Breast epithelium (tissue), 4 donors: ENCODE results near the gene PLEKHM3. TPM values are rescaled to one million over a fixed set of nuclear protein-coding genes. Genes with fewer than 3 reads are reported as not detected.

Source experiments
- DNase-seq, 2 donors: peaks; one replicate each; pipeline ENCODE4 v3.0.0-alpha.2; 2019; ENCODE audit warnings: low spot score in 2 of 2
- H3K27ac ChIP-seq, 2 donors: fragments of 200-600 bp; sonication (generic) in 1 of 2; one replicate each; pipeline ENCODE4 v1.5.1; 2016 to 2019; ENCODE audit warnings: mild to moderate bottlenecking in 1 of 2
- H3K27me3 ChIP-seq, 2 donors: fragments of 200-600 bp; sonication (generic) in 1 of 2; one replicate each; pipeline versions ENCODE4 v1.5.1 to v1.6.0; 2017 to 2019; ENCODE audit warnings: control low read depth in 1 of 2, mild to moderate bottlenecking in 1 of 2
- H3K36me3 ChIP-seq: fragments of 200-600 bp; one replicate; pipeline ENCODE4 v1.5.1; 2019
- H3K4me1 ChIP-seq, 2 donors: fragments of 200-600 bp; sonication (generic); one replicate each; pipeline ENCODE4 v1.5.1; 2016 to 2019; ENCODE audit warnings: control low read depth in 1 of 2
- H3K4me3 ChIP-seq, 3 donors: fragments of 200-600 bp; sonication (generic); 1 replicate in 2 of 3; 2 replicates in 1 of 3; pipeline ENCODE4 v1.5.1; 2016 to 2019; ENCODE audit warnings: mild to moderate bottlenecking in 3 of 3, moderate library complexity in 2 of 3
- H3K9me3 ChIP-seq, 2 donors: fragments of 200-600 bp; sonication (generic) in 1 of 2; one replicate each; pipeline ENCODE4 v1.5.1; 2016 to 2019; ENCODE audit warnings: control low read depth in 1 of 2
- POLR2A ChIP-seq: fragments of 450-650 bp; IDR thresholded peaks from one replicate; pipeline ENCODE4 v1.6.1; 2016; ENCODE audit warnings: antibody characterized with exemption, mild to moderate bottlenecking, moderate library complexity
- POLR2AphosphoS5 ChIP-seq, 3 donors: sonication (generic); formaldehyde crosslinking; IDR thresholded peaks; one replicate each; pipeline ENCODE4 v1.6.1; 2017; ENCODE audit warnings: antibody characterized with exemption in 3 of 3
- intact Hi-C: fragments of 100-400 bp; cut with DNase I; formaldehyde crosslinking; loops from one replicate; pipeline ENCODE4 v1.15.1; 2023; ENCODE audit warnings: low total_unique reads
- total RNA-seq, 3 donors: library from RNA; depleted of rRNA; stranded (reverse); fragments of >200 nt; gene quantifications; one replicate each; pipeline ENCODE4 v1.1.0, GENCODE V29; 2016
- TF ChIP-seq, protein P1 (sequence below), 3 donors: fragments of 450-650 bp; IDR thresholded peaks; one replicate each; pipeline ENCODE4 v1.5.1; 2016 to 2017; ENCODE audit warnings: antibody characterized with exemption in 3 of 3, mild to moderate bottlenecking in 3 of 3, moderate library complexity in 3 of 3

PLEKHM3 gene
- total RNA-seq, 3 donors from 2014 or later: 24.3 to 35.0 (median 29.0) TPM

DNA sequence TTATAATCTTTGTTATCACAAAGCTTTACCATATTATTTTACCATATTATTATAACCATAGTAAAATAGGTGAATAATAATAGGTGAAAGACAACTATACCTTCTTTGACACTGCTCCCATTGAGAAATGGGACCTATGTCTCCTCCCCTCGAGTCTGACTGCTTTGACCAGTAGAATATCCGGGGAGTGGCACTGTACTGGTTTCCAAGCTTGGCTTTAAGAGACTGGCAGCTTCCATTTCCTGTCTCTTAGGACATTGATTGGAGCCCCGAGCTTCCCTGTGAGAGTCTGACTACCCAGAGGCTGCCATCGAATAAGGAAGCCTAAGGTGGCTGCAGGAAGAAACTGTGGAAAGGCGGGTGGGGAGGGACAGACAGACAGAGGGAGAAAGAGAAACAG lies 40.1 kb upstream of the PLEKHM3 start:
- TF ChIP-seq POLR2AphosphoS5 (IDR thresholded peaks at IDR 0.05): no peak
- TF ChIP-seq, protein P1, sequence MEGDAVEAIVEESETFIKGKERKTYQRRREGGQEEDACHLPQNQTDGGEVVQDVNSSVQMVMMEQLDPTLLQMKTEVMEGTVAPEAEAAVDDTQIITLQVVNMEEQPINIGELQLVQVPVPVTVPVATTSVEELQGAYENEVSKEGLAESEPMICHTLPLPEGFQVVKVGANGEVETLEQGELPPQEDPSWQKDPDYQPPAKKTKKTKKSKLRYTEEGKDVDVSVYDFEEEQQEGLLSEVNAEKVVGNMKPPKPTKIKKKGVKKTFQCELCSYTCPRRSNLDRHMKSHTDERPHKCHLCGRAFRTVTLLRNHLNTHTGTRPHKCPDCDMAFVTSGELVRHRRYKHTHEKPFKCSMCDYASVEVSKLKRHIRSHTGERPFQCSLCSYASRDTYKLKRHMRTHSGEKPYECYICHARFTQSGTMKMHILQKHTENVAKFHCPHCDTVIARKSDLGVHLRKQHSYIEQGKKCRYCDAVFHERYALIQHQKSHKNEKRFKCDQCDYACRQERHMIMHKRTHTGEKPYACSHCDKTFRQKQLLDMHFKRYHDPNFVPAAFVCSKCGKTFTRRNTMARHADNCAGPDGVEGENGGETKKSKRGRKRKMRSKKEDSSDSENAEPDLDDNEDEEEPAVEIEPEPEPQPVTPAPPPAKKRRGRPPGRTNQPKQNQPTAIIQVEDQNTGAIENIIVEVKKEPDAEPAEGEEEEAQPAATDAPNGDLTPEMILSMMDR (IDR thresholded peaks at IDR 0.05): no peak
- no peak for TF ChIP-seq POLR2A

DNA sequence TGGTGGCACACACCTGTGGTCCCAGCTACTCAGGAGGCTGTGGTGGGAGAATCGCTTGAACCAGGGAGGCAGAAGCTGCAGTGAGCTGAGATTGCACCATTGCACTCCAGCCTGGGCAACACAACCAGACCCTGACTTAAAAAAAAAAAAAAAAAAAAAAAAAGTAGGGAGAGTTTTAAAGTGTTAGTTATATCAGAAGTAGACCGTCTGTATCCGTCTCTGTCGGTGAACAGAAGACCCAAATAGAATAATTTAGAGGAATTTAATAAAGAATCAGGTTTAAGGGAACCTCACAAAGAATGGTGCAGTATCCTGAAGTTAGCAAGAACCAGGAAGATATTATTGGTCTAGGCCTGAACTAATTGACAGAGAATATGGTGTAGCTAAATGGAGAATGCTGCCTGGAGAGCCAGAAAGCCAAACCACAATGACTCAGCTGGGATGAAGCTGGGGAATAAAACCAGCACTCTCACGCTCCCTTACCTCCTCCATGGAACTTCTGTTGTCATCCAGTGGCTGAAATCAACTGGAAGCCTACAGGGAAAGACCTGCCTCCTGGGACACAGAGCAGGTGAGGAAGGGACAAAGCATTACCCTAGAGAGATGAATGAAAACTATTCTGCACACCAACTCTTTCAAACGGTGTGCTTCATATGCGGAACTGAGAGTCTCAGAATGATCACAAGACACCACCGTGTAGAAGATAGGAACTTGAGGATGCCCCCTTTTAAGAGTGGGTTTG lies 39.1 kb upstream of the PLEKHM3 start:
- Histone ChIP-seq H3K4me3 (no peak overlapping the region), H3K27me3 (no peaks in the 10 kb centered on the region), H3K36me3 (no peaks in the 10 kb centered on the region), H3K27ac (no peak overlapping the region), H3K9me3 (no peaks in the 10 kb centered on the region), H3K4me1 (no peaks in the 10 kb centered on the region)
- intact Hi-C loops: no loop called here
- TF ChIP-seq, protein P1 (IDR thresholded peaks at IDR 0.05): no peak
- TF ChIP-seq POLR2AphosphoS5 (IDR thresholded peaks at IDR 0.05) (no peak), POLR2A (no peak)
- no peak for DNase-seq

More for the DNA sequence above, 40.1 kb upstream of the PLEKHM3 start:
- intact Hi-C loops: no loop called here
- H3K36me3 ChIP-seq: no peaks in the 10 kb centered on the region
- H3K27me3 ChIP-seq: no peaks in the 10 kb centered on the region
- no peak for DNase-seq
- H3K9me3 ChIP-seq: no peaks in the 10 kb centered on the region
- H3K4me1 ChIP-seq: no peaks in the 10 kb centered on the region
- no peak overlapping the region for H3K4me3 ChIP-seq
- H3K27ac ChIP-seq: no peak overlapping the region

DNA sequence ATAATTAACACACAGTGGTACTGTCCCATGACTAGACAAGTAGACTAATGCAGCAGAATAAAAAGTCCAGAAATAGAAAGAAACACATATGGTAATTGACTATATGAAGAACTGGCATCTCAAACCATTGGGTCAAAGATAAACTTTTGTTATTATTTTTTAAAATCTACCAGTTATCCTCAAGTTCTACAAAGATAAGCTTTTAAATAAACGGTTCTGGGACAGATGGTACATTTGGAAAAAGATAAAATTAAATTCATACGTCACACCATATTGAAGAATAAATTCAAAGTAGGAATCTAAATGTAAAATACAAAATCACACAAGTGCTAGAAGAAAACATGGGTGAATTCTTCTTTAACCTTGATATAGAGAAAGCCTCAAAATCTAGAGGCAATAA lies 37.6 kb upstream of the PLEKHM3 start:
- intact Hi-C loops: no loop called here
- TF ChIP-seq POLR2A (no peak), POLR2AphosphoS5 (IDR thresholded peaks at IDR 0.05) (no peak)
- TF ChIP-seq, protein P1 (IDR thresholded peaks at IDR 0.05): no peak
- no peak for DNase-seq

GRCh38 chr2:208062113-208062512 lies 36.8 kb upstream of the PLEKHM3 start:
- Histone ChIP-seq H3K27ac (no peak overlapping the region), H3K27me3 (no peaks in the 10 kb centered on the region), H3K9me3 (no peaks in the 10 kb centered on the region), H3K4me1 (no peaks in the 10 kb centered on the region), H3K36me3 (no peaks in the 10 kb centered on the region), H3K4me3 (no peak overlapping the region)
- intact Hi-C loops: no loop called here
- no peak for DNase-seq
- TF ChIP-seq, protein P1 (IDR thresholded peaks at IDR 0.05): no peak
- TF ChIP-seq POLR2A: no peak
- no peak for TF ChIP-seq POLR2AphosphoS5 (IDR thresholded peaks at IDR 0.05)

More for the DNA sequence above, 37.6 kb upstream of the PLEKHM3 start:
- H3K4me3 ChIP-seq: no peak overlapping the region
- H3K36me3 ChIP-seq: no peaks in the 10 kb centered on the region
- no peaks in the 10 kb centered on the region for H3K27me3 ChIP-seq
- H3K27ac ChIP-seq: no peak overlapping the region
- no peaks in the 10 kb centered on the region for H3K4me1 ChIP-seq
- no peaks in the 10 kb centered on the region for H3K9me3 ChIP-seq

DNA sequence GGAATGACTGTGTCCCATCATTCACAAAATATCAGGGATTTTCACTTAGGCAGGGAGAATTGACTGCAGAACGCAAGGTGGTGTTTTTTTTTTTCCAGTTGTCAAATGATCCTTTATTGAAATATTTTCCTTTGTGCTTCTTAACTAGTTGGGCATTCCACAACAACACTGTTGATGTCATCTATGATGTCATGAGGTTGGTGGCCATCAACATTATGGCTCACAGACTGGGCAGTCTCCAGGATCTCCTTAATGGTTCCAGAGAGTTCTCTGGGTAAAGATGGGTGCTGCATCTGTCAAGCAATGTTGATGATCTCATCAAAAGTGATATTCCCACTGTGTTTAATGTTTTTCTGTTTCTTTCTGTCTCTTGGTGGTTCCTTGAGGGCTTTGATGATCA lies 31.8 kb upstream of the PLEKHM3 start:
- H3K9me3 ChIP-seq: no peaks in the 10 kb centered on the region
- no peak overlapping the region for H3K4me3 ChIP-seq
- H3K27ac ChIP-seq: no peak overlapping the region
- peaks cover 0 to 3% of the 10 kb centered on the region in 2 donors for H3K27me3 ChIP-seq
- H3K4me1 ChIP-seq: no peaks in the 10 kb centered on the region
- no peaks in the 10 kb centered on the region for H3K36me3 ChIP-seq
- intact Hi-C loops: no loop called here
- TF ChIP-seq POLR2A: no peak
- DNase-seq: no peak
